OCI-LY3 (cell line): ENCODE results near the gene BMAL1.

Experiments
- H2AFZ ChIP-seq: fragments of 200-600, 300-600 bp; shearing (Covaris generic); 2 replicates; pipeline ENCODE4 v1.6.0; 2014; ENCODE audit warnings: antibody characterized with exemption, low read depth, low read length
- H3K27ac ChIP-seq: fragments of 200-600, 300-600 bp; sonication (generic); 2 replicates; pipeline ENCODE4 v1.5.1; 2014; ENCODE audit warnings: mild to moderate bottlenecking, low read length, moderate library complexity, mixed read lengths
- H3K27me3 ChIP-seq: fragments of 200-600, 300-600 bp; sonication (generic); 2 replicates; pipeline ENCODE4 v1.6.1; 2014; ENCODE audit warnings: low read depth, low read length, mixed read lengths
- H3K36me3 ChIP-seq: fragments of 200-600, 300-600 bp; sonication (generic); replicated peaks from 2 replicates; pipeline ENCODE3; 2014; ENCODE audit warnings: low read depth, low read length, mixed read lengths
- H3K4me1 ChIP-seq: fragments of 300-600, 200-600 bp; sonication (generic); 2 replicates; pipeline ENCODE4 v1.6.1; 2014; ENCODE audit warnings: low read length, mixed read lengths
- H3K4me2 ChIP-seq: fragments of 200-600, 300-600 bp; sonication (generic); 2 replicates; pipeline ENCODE4 v1.6.1; 2014; ENCODE audit warnings: low read length, mixed read lengths
- H3K4me3 ChIP-seq: fragments of 300-600, 200-600 bp; sonication (generic); 2 replicates; pipeline ENCODE4 v1.5.1; 2014; ENCODE audit warnings: antibody characterized with exemption, mild to moderate bottlenecking, low read length, moderate library complexity
- H3K79me2 ChIP-seq: fragments of 300-600, 200-600 bp; shearing (Covaris generic); 2 replicates; pipeline ENCODE4 v1.6.1; 2014; ENCODE audit warnings: mild to moderate bottlenecking, low read length, mixed read lengths
- H3K9ac ChIP-seq: fragments of 300-600, 200-600 bp; shearing (Covaris generic); 2 replicates; pipeline ENCODE4 v1.6.0; 2014; ENCODE audit warnings: mild to moderate bottlenecking, low read length, moderate library complexity
- H3K9me3 ChIP-seq: fragments of 200-600, 300-600 bp; shearing (Covaris generic); 2 replicates; pipeline ENCODE4 v1.6.1; 2014; ENCODE audit warnings: low read length, mixed read lengths; ENCODE audit not compliant: insufficient read depth
- H4K20me1 ChIP-seq: fragments of 200-600, 300-600 bp; sonication (generic); 2 replicates; pipeline ENCODE4 v1.6.1; 2016; ENCODE audit warnings: low read length, mixed read lengths; ENCODE audit not compliant: insufficient read depth
- CTCF ChIP-seq: fragments of 200-600, 300-600 bp; sonication (generic); IDR thresholded peaks from 2 replicates; pipeline ENCODE4 v1.5.1; 2014; ENCODE audit warnings: antibody characterized with exemption, low read length, low read depth
- EZH2phosphoT487 ChIP-seq: fragments of 200-600 bp; shearing (Covaris generic); IDR thresholded peaks from 2 replicates; pipeline ENCODE4 v1.6.1; 2018; ENCODE audit warnings: antibody characterized with exemption, mixed run types, low read depth

Gene BMAL1

GRCh38 chr11:13376402-13376801 lies 98.8 kb downstream of the BMAL1 start:
- TF ChIP-seq EZH2phosphoT487 (no peak), CTCF (no peak)
- H3K36me3 ChIP-seq, result no peaks in the 10 kb centered on the region
- no peak overlapping the region for H3K27ac ChIP-seq

GRCh38 chr11:13376838-13377237 lies 99.2 kb downstream of the BMAL1 start:
- H3K36me3 ChIP-seq, result no peaks in the 10 kb centered on the region
- TF ChIP-seq EZH2phosphoT487, result no peak
- no peak for TF ChIP-seq CTCF
- H3K4me3 ChIP-seq, result no peak overlapping the region
- no peaks in the 10 kb centered on the region for H3K27me3 ChIP-seq
- H3K9ac ChIP-seq, result no peak overlapping the region
- H4K20me1 ChIP-seq, result no peaks in the 10 kb centered on the region
- H3K9me3 ChIP-seq, result no peaks in the 10 kb centered on the region
- H2AFZ ChIP-seq, result no peak overlapping the region
- H3K79me2 ChIP-seq, result no peaks in the 10 kb centered on the region
- H3K27ac ChIP-seq, result no peak overlapping the region
- no peaks in the 10 kb centered on the region for H3K4me1 ChIP-seq
- no peak overlapping the region for H3K4me2 ChIP-seq

More at GRCh38 chr11:13376402-13376801, 98.8 kb downstream of the BMAL1 start:
- Histone ChIP-seq H3K9me3 (no peaks in the 10 kb centered on the region), H2AFZ (no peak overlapping the region), H3K79me2 (no peaks in the 10 kb centered on the region), H4K20me1 (no peaks in the 10 kb centered on the region), H3K4me1 (no peaks in the 10 kb centered on the region), H3K4me2 (no peak overlapping the region), H3K27me3 (no peaks in the 10 kb centered on the region), H3K4me3 (no peak overlapping the region), H3K9ac (no peak overlapping the region)

GRCh38 chr11:13378316-13378715 lies 100.7 kb downstream of the BMAL1 start:
- Histone ChIP-seq H3K4me2 (no peak overlapping the region), H3K36me3 (peaks cover 5% of the 10 kb centered on the region), H3K9me3 (no peaks in the 10 kb centered on the region), H3K27ac (no peak overlapping the region), H3K79me2 (no peaks in the 10 kb centered on the region), H4K20me1 (no peaks in the 10 kb centered on the region), H3K4me3 (no peak overlapping the region), H3K27me3 (no peaks in the 10 kb centered on the region), H3K9ac (no peak overlapping the region), H3K4me1 (no peaks in the 10 kb centered on the region), H2AFZ (no peak overlapping the region)
- no peak for TF ChIP-seq EZH2phosphoT487

GRCh38 chr11:13380731-13381130 lies 103.1 kb downstream of the BMAL1 start:
- no peak overlapping the region for H3K4me3 ChIP-seq
- peaks cover 9% of the 10 kb centered on the region for H3K36me3 ChIP-seq
- no peak overlapping the region for H3K9ac ChIP-seq
- H2AFZ ChIP-seq, result no peak overlapping the region
- no peaks in the 10 kb centered on the region for H4K20me1 ChIP-seq
- H3K79me2 ChIP-seq, result no peaks in the 10 kb centered on the region
- H3K27me3 ChIP-seq, result no peaks in the 10 kb centered on the region
- no peaks in the 10 kb centered on the region for H3K4me1 ChIP-seq
- no peak for TF ChIP-seq EZH2phosphoT487
- TF ChIP-seq CTCF, result no peak
- no peak overlapping the region for H3K4me2 ChIP-seq
- no peaks in the 10 kb centered on the region for H3K9me3 ChIP-seq
- no peak overlapping the region for H3K27ac ChIP-seq

DNA sequence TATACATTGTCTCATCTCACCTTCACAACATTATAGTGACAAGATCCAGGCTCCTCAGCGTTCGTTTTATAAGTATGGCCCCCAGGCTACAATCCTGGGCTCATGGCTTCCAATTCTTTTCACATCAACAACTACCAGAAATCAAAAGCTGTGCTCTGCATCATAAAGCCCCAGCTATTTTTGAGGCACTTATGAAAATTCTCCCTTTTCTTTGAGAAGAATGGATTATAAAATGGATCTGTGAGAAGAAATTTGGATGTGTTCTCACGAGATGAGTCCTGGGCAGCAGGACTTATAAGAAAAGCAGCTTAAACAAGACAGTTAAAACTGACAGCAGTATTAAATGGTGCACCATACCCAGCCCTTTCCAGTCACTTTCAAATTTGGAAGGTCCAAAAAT lies 105.2 kb downstream of the BMAL1 start:
- Histone ChIP-seq H3K4me3 (no peak overlapping the region), H3K79me2 (no peaks in the 10 kb centered on the region), H4K20me1 (no peaks in the 10 kb centered on the region), H3K4me1 (no peaks in the 10 kb centered on the region), H2AFZ (no peak overlapping the region), H3K9ac (no peak overlapping the region), H3K27me3 (no peaks in the 10 kb centered on the region), H3K4me2 (no peak overlapping the region), H3K27ac (no peak overlapping the region), H3K9me3 (no peaks in the 10 kb centered on the region), H3K36me3 (peaks cover 12% of the 10 kb centered on the region)
- TF ChIP-seq EZH2phosphoT487 (no peak), CTCF (no peak)
